ENCODE results near the gene GGNBP2. TPM values are rescaled to one million over a fixed set of nuclear protein-coding genes. Genes with fewer than 3 reads are reported as not detected.

Gene GGNBP2
- total RNA-seq, 1 experiment from 2014 or later, result 54.1 TPM

- no peak for DNase-seq (ENCODE audit: low read depth)
These were observed 28.9 kb upstream of the GGNBP2 start for GRCh38 chr17:36515837-36516236.

GRCh38 chr17:36523113-36523512, 21.6 kb upstream of the GGNBP2 start:
- no peak for DNase-seq (ENCODE audit: low read depth)

GRCh38 chr17:36524428-36524876, 20.3 kb upstream of the GGNBP2 start:
- peak; percentile 73 for DNase-seq (ENCODE audit: low read depth)

GRCh38 chr17:36525113-36525512, 19.6 kb upstream of the GGNBP2 start:
- peak; percentile 25 for DNase-seq (ENCODE audit: low read depth)

GRCh38 chr17:36525888-36526287, 18.8 kb upstream of the GGNBP2 start:
- no peak for DNase-seq (ENCODE audit: low read depth)

GRCh38 chr17:36527621-36528250, 17.0 kb upstream of the GGNBP2 start:
- DNase-seq (ENCODE audit: low read depth), result no peak

- DNase-seq (ENCODE audit: low read depth), result peak; percentile 94
These were observed 15.6 kb upstream of the GGNBP2 start for GRCh38 chr17:36529121-36529520.

- DNase-seq (ENCODE audit: low read depth), result no peak
These were observed 12.2 kb upstream of the GGNBP2 start for GRCh38 chr17:36532435-36532975.

GRCh38 chr17:36533935-36534839, 10.5 kb upstream of the GGNBP2 start:
- DNase-seq (ENCODE audit: low read depth), result peak; percentile 60

GRCh38 chr17:36534840-36535668, 9.7 kb upstream of the GGNBP2 start, which contains the start of the genes MYO19 and PIGW:
MYO19 (minus strand) TSS chr17:36534868; CDS start chr17:36532538, 2,330 bp downstream.
PIGW (plus strand) TSS chr17:36534987; CDS start chr17:36537102, 2,115 bp downstream.
- DNase-seq (ENCODE audit: low read depth), result peak; percentile 93

GRCh38 chr17:36535669-36536081, 9.0 kb upstream of the GGNBP2 start:
- DNase-seq (ENCODE audit: low read depth), result no peak

GRCh38 chr17:36540696-36541095, 4.0 kb upstream of the GGNBP2 start:
- DNase-seq (ENCODE audit: low read depth), result no peak

- no peak for DNase-seq (ENCODE audit: low read depth)
These were observed 2.0 kb upstream of the GGNBP2 start for GRCh38 chr17:36542755-36543154.

- DNase-seq (ENCODE audit: low read depth), result peak; percentile 52
These were observed 744 bp upstream of the GGNBP2 start for GRCh38 chr17:36544044-36544306.

GRCh38 chr17:36545077-36545464, 352 bp downstream of the GGNBP2 start:
- no peak for DNase-seq (ENCODE audit: low read depth)

GRCh38 chr17:36545465-36546417, 1.0 kb downstream of the GGNBP2 start:
- DNase-seq (ENCODE audit: low read depth), result peak; percentile 96

GRCh38 chr17:36546418-36547093, 1.8 kb downstream of the GGNBP2 start:
- no peak for DNase-seq (ENCODE audit: low read depth)

- no peak for DNase-seq (ENCODE audit: low read depth)
These were observed 3.1 kb downstream of the GGNBP2 start for GRCh38 chr17:36547776-36548175.

All from HT1080 (cell line).